HL-60 (cell line): ENCODE data around the gene MYOF.

Experiments used
- POLR2AphosphoS5 ChIP-seq: IDR thresholded peaks from 2 replicates; pipeline ENCODE4 v1.6.1; 2012; ENCODE audit warnings: low read depth
- TF ChIP-seq, protein P1 (sequence below): IDR thresholded peaks from one replicate; pipeline ENCODE4 v1.5.1; 2011; ENCODE audit warnings: low read length, control low read depth, inconsistent platforms; ENCODE audit not compliant: insufficient read depth
- TF ChIP-seq, protein P2 (sequence below): IDR thresholded peaks from 2 replicates; pipeline ENCODE4 v1.6.1; 2012; ENCODE audit warnings: low read depth; ENCODE audit not compliant: insufficient replicate concordance

DNA sequence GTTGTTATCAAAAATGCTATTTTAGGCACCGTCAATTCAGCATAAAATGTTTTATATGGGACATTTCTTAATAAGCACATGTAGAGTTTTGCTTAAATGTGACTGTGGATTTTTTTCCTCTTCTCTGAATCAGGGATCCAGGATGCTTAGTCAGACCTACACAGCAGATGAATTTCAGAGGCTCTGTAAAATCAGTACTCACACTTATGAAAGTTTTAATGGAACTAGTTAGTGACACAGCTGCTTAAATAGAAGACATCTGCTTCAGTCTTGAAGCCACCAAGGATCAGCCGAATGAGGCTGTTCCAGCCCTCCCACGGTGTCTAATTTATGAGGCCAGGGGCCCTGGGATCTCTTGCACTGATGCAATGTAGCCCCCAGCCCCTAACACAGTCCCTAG lies 136.0 kb downstream of the MYOF start:
- TF ChIP-seq POLR2AphosphoS5: no peak
- TF ChIP-seq, protein P1, sequence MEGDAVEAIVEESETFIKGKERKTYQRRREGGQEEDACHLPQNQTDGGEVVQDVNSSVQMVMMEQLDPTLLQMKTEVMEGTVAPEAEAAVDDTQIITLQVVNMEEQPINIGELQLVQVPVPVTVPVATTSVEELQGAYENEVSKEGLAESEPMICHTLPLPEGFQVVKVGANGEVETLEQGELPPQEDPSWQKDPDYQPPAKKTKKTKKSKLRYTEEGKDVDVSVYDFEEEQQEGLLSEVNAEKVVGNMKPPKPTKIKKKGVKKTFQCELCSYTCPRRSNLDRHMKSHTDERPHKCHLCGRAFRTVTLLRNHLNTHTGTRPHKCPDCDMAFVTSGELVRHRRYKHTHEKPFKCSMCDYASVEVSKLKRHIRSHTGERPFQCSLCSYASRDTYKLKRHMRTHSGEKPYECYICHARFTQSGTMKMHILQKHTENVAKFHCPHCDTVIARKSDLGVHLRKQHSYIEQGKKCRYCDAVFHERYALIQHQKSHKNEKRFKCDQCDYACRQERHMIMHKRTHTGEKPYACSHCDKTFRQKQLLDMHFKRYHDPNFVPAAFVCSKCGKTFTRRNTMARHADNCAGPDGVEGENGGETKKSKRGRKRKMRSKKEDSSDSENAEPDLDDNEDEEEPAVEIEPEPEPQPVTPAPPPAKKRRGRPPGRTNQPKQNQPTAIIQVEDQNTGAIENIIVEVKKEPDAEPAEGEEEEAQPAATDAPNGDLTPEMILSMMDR: no peak
- TF ChIP-seq, protein P2, sequence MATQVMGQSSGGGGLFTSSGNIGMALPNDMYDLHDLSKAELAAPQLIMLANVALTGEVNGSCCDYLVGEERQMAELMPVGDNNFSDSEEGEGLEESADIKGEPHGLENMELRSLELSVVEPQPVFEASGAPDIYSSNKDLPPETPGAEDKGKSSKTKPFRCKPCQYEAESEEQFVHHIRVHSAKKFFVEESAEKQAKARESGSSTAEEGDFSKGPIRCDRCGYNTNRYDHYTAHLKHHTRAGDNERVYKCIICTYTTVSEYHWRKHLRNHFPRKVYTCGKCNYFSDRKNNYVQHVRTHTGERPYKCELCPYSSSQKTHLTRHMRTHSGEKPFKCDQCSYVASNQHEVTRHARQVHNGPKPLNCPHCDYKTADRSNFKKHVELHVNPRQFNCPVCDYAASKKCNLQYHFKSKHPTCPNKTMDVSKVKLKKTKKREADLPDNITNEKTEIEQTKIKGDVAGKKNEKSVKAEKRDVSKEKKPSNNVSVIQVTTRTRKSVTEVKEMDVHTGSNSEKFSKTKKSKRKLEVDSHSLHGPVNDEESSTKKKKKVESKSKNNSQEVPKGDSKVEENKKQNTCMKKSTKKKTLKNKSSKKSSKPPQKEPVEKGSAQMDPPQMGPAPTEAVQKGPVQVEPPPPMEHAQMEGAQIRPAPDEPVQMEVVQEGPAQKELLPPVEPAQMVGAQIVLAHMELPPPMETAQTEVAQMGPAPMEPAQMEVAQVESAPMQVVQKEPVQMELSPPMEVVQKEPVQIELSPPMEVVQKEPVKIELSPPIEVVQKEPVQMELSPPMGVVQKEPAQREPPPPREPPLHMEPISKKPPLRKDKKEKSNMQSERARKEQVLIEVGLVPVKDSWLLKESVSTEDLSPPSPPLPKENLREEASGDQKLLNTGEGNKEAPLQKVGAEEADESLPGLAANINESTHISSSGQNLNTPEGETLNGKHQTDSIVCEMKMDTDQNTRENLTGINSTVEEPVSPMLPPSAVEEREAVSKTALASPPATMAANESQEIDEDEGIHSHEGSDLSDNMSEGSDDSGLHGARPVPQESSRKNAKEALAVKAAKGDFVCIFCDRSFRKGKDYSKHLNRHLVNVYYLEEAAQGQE: no peak
